Gastroesophageal sphincter (tissue), 3 donors: ENCODE data around the gene RAD51D.

Source experiments
- EP300 ChIP-seq: sonication (generic); formaldehyde crosslinking; IDR thresholded peaks from one replicate; pipeline ENCODE4 v1.6.1; 2017; ENCODE audit warnings: antibody characterized with exemption, mild to moderate bottlenecking
- POLR2A ChIP-seq, 2 donors: fragments of 450-650 bp; IDR thresholded peaks; one replicate each; pipeline ENCODE4 v1.6.1; 2017; ENCODE audit warnings: antibody characterized with exemption in 2 of 2, mild to moderate bottlenecking in 2 of 2, moderate library complexity in 1 of 2
- POLR2AphosphoS5 ChIP-seq: sonication (generic); formaldehyde crosslinking; IDR thresholded peaks from one replicate; pipeline ENCODE4 v1.6.1; 2017; ENCODE audit warnings: antibody characterized with exemption
- TF ChIP-seq, protein P1 (sequence below), 4 experiments: fragments of 200-600 bp in 2 of 4; fragments of 450-650 bp in 2 of 4; sonication (generic) in 1 of 4; IDR thresholded peaks; one replicate each; pipeline ENCODE4 v1.5.1; 2017 to 2019; ENCODE audit warnings: antibody characterized with exemption in 4 of 4, mild to moderate bottlenecking in 2 of 4, moderate library complexity in 2 of 4

DNA sequence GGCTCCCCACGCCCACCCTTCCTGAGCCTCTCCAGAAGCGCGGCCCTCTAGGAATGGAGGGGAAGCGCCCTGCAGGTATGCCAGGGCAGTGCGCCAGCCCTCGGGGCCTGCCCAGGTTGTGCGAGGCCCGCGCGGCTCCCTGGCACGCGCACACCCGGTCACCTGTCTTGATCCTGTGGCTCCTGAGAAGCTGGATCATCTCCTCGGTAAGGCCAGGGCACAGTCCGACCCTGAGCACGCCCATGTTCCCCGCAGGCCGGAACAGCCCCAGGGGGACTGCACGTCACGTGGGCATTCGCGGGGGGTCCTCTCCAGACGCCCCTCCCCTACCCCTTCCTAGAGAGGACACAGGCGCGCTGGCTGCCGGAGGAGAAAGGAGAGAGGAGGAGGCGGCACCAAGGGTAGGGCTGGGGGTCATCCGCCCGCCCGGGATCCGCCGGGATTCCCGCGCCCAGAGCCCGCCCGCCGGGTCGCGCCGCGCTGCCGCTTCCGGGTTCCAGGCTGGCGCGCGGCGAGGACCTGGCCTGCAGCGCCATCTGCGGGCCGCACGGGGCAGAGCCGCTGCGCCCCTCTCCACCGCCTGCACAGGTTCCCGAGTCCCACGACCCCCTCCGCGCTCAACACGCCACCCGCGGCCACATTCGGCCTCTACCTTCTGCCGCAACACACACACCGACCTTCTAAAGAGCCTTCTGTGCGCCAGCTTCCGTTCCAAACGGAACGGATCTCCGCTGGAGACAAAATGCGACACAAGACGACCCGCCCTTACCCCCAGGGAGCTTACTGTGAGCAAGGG is at the start of gene RAD51D:
- TF ChIP-seq, protein P1, sequence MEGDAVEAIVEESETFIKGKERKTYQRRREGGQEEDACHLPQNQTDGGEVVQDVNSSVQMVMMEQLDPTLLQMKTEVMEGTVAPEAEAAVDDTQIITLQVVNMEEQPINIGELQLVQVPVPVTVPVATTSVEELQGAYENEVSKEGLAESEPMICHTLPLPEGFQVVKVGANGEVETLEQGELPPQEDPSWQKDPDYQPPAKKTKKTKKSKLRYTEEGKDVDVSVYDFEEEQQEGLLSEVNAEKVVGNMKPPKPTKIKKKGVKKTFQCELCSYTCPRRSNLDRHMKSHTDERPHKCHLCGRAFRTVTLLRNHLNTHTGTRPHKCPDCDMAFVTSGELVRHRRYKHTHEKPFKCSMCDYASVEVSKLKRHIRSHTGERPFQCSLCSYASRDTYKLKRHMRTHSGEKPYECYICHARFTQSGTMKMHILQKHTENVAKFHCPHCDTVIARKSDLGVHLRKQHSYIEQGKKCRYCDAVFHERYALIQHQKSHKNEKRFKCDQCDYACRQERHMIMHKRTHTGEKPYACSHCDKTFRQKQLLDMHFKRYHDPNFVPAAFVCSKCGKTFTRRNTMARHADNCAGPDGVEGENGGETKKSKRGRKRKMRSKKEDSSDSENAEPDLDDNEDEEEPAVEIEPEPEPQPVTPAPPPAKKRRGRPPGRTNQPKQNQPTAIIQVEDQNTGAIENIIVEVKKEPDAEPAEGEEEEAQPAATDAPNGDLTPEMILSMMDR (IDR thresholded peaks at IDR 0.05), result peak; percentile 95 to 99 (median 98)
- peak; percentile 21 for TF ChIP-seq POLR2AphosphoS5
- peak in 1 of 2 donors; percentile 30 for TF ChIP-seq POLR2A (IDR thresholded peaks at IDR 0.05)
- no peak for TF ChIP-seq EP300
